ENCODE measurements around the gene DYNLT1. TPM values are rescaled to one million over a fixed set of nuclear protein-coding genes. Genes with fewer than 3 reads are reported as not detected.
A peak's percentile ranks its signal among the peaks of the same experiment; 100 is the strongest.
"Not testable (repeated sequence)": the region's sequence is repeated elsewhere in the genome, so short reads cannot be mapped to it uniquely, and the experiment has no call there.

Gene DYNLT1
- total RNA-seq (100 to 1,000 TPM in 1 of 2 donors, 10 to 100 TPM in 1; 87.2 to 107 TPM), total RNA-seq (60.0 to 69.1 reads per million in 2 donors)

DNA sequence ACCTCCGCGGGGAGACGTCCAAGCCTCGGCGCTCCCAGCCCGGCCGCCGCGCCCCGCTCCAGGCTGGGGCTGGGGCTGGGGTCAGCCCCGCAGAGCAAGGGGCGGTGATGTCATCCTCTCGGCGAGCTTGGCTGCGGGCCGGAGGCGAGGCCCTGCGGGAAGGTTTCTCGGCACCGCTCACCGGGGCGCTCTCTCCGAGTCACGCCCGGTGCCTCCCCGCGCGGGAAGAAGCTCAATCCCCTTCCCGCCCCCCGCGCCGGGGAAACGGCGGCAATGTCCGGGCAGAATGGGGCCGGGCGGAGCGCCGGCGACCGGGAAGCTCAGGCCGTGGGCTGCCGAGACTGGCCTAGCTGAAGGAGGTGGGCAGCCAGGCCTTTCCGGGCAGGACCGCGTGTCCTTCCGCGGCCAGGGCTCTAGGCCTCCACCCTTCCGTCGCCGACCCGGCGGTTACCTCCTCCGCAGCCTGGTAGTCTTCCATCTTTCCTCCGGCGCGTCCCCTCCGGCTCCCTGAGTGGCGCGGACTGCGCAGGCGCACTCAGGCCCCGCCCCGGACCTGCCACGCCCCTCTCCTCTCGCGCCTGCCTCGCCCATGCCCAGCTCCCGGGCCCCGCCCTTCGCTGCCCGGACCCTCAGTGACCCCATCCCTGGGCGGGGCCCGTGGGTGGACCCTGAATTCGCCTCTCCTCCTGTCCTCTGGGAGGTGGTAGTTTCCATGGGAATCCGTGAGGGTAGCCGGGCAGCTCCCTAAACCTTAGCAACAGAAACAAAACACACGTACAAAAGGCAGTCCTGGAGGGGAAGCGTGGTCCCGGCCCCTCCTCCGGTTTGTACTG, at the start of gene DYNLT1:
Gene DYNLT1 (minus strand): TSS at position 513 of the 833 bp plus-strand sequence. CDS start 35 bp downstream, at position 478.
- peaks cover 9% of the 10 kb centered on the region for H3K36me3 Mint-ChIP-seq (ENCODE audit: low read depth)
- DNase-seq (peak; percentile 83 to 89 (median 84)), ATAC-seq (peak; percentile 75)
- no peaks in the 10 kb centered on the region for H3K27me3 Mint-ChIP-seq
- no peaks in the 10 kb centered on the region for H3K9me3 ChIP-seq (ENCODE audit: control insufficient read depth, low read length, poor library complexity, severe bottlenecking)
- H3K27ac Mint-ChIP-seq, result peak within 1 kb of the TSS; percentile 99
- H3K4me3 Mint-ChIP-seq, result peak within 1 kb of the TSS; percentile 96
- H3K4me1 Mint-ChIP-seq, result peaks cover 58% of the 10 kb centered on the region

GRCh38 chr6:158688860-158689259, 44.3 kb upstream of the DYNLT1 start:
- no peak overlapping the region for H3K4me3 Mint-ChIP-seq
- H3K36me3 Mint-ChIP-seq (ENCODE audit: low read depth), result peaks cover 2% of the 10 kb centered on the region
- no peaks in the 10 kb centered on the region for H3K9me3 ChIP-seq (ENCODE audit: control insufficient read depth, low read length, poor library complexity, severe bottlenecking)
- H3K4me1 Mint-ChIP-seq, result peaks cover 28% of the 10 kb centered on the region
- DNase-seq, result no peak
- ATAC-seq, result no peak
- peak overlapping the region; percentile 99 for H3K27ac Mint-ChIP-seq
- no peaks in the 10 kb centered on the region for H3K27me3 Mint-ChIP-seq

- H3K27ac Mint-ChIP-seq, result peak overlapping the region; percentile 99
These were observed 43.0 kb upstream of the DYNLT1 start for GRCh38 chr6:158687506-158687905.

GRCh38 chr6:158686791-158687381, 42.3 kb upstream of the DYNLT1 start:
- no peaks in the 10 kb centered on the region for H3K9me3 ChIP-seq (ENCODE audit: control insufficient read depth, low read length, poor library complexity, severe bottlenecking)
- Mint-ChIP-seq H3K4me1 (peaks cover 35% of the 10 kb centered on the region), H3K4me3 (peak overlapping the region; percentile 70), H3K36me3 (ENCODE audit: low read depth) (peaks cover 5% of the 10 kb centered on the region), H3K27ac (peak overlapping the region; percentile 99), H3K27me3 (no peaks in the 10 kb centered on the region)
- DNase-seq (peak; percentile 20 to 45 (median 41)), ATAC-seq (peak; percentile 95)

More at GRCh38 chr6:158687506-158687905, 43.0 kb upstream of the DYNLT1 start:
- H3K4me1 Mint-ChIP-seq, result peaks cover 33% of the 10 kb centered on the region
- H3K9me3 ChIP-seq (ENCODE audit: control insufficient read depth, low read length, poor library complexity, severe bottlenecking), result no peaks in the 10 kb centered on the region
- ATAC-seq (no peak), DNase-seq (no peak)
- peaks cover 5% of the 10 kb centered on the region for H3K36me3 Mint-ChIP-seq (ENCODE audit: low read depth)
- H3K27me3 Mint-ChIP-seq, result no peaks in the 10 kb centered on the region
- peak overlapping the region; percentile 70 for H3K4me3 Mint-ChIP-seq

- Mint-ChIP-seq H3K4me1 (peaks cover 35% of the 10 kb centered on the region), H3K27me3 (no peaks in the 10 kb centered on the region), H3K27ac (peak overlapping the region; percentile 99), H3K36me3 (ENCODE audit: low read depth) (peaks cover 5% of the 10 kb centered on the region), H3K4me3 (peak overlapping the region; percentile 70)
- no peaks in the 10 kb centered on the region for H3K9me3 ChIP-seq (ENCODE audit: control insufficient read depth, low read length, poor library complexity, severe bottlenecking)
- ATAC-seq (peak; percentile 2), DNase-seq (no peak)
These were observed 41.8 kb upstream of the DYNLT1 start for GRCh38 chr6:158686311-158686710.

DNA sequence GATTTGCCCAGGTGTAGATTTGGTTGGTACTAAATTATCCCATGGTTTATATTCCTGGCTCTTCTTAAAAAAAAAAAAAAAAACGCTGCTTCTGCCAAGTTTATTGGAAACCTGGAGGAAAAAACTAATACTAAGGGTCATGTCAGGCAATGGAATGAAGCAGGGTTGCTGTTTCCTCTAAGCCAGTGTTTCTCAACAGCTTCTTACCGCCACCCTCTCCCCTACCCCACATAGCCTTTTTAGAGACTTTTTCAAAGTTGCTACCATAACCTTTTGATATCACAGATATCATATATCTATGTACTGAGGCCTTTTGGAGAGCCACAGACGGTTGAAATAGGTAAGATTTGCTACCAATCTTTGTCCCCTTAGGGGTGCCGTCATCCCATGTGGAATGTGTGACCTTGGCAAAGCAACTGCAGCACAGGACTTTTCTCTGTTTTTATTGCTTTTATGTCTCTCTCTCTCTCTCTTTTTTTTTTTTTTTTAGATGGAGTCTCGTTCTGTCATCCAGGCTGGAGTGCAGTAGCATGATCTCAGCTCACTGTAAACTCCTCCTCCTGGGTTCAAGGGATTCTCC, 40.3 kb upstream of the DYNLT1 start:
- Mint-ChIP-seq H3K27me3 (no peaks in the 10 kb centered on the region), H3K36me3 (ENCODE audit: low read depth) (peaks cover 5% of the 10 kb centered on the region), H3K27ac (peak overlapping the region; percentile 99), H3K4me3 (no peak overlapping the region), H3K4me1 (peaks cover 35% of the 10 kb centered on the region)
- no peaks in the 10 kb centered on the region for H3K9me3 ChIP-seq (ENCODE audit: control insufficient read depth, low read length, poor library complexity, severe bottlenecking)
- no peak for ATAC-seq
- DNase-seq, result no peak

GRCh38 chr6:158684311-158684710, 39.8 kb upstream of the DYNLT1 start:
- Mint-ChIP-seq H3K4me3 (no peak overlapping the region), H3K27ac (peak overlapping the region; percentile 99), H3K36me3 (ENCODE audit: low read depth) (peaks cover 7% of the 10 kb centered on the region), H3K4me1 (peaks cover 37% of the 10 kb centered on the region), H3K27me3 (no peaks in the 10 kb centered on the region)
- H3K9me3 ChIP-seq (ENCODE audit: control insufficient read depth, low read length, poor library complexity, severe bottlenecking), result no peaks in the 10 kb centered on the region
- DNase-seq, result no peak
- no peak for ATAC-seq

- peaks cover 10% of the 10 kb centered on the region for H3K36me3 Mint-ChIP-seq (ENCODE audit: low read depth)
- H3K27ac Mint-ChIP-seq, result peak overlapping the region; percentile 43
These were observed 35.9 kb upstream of the DYNLT1 start for GRCh38 chr6:158680481-158680880.

DNA sequence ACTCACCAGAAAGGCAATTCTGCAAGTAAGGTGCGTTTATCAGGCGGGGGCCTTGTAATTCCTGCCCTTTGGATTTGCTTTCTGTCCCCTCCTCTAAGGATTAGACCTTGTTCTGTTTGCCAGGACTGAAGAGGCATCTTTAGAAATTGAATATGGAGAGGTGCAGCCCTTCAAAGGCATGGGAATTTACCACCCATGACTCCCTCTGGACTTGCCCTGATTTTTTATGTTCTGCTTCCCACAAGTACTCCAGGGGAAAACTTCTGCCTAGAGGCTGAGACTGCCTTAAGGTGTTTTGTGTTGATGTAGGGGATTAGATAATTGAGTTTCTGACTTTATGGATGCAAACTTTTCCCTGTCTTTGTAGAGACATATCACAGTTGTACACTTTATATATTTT, 35.5 kb upstream of the DYNLT1 start:
- H3K9me3 ChIP-seq (ENCODE audit: control insufficient read depth, low read length, poor library complexity, severe bottlenecking), result no peaks in the 10 kb centered on the region
- peaks cover 15% of the 10 kb centered on the region for H3K4me1 Mint-ChIP-seq
- ATAC-seq (no peak), DNase-seq (no peak)
- peaks cover 10% of the 10 kb centered on the region for H3K36me3 Mint-ChIP-seq (ENCODE audit: low read depth)
- H3K4me3 Mint-ChIP-seq, result no peak overlapping the region
- H3K27me3 Mint-ChIP-seq, result no peaks in the 10 kb centered on the region
- peak overlapping the region; percentile 43 for H3K27ac Mint-ChIP-seq

More at GRCh38 chr6:158680481-158680880, 35.9 kb upstream of the DYNLT1 start:
- no peak overlapping the region for H3K4me3 Mint-ChIP-seq
- H3K27me3 Mint-ChIP-seq, result no peaks in the 10 kb centered on the region
- H3K4me1 Mint-ChIP-seq, result peaks cover 15% of the 10 kb centered on the region
- no peaks in the 10 kb centered on the region for H3K9me3 ChIP-seq (ENCODE audit: control insufficient read depth, low read length, poor library complexity, severe bottlenecking)
- ATAC-seq (no peak), DNase-seq (no peak)

GRCh38 chr6:158677906-158678578, 33.5 kb upstream of the DYNLT1 start:
- DNase-seq (no peak), ATAC-seq (no peak)
- Mint-ChIP-seq H3K27me3 (no peaks in the 10 kb centered on the region), H3K36me3 (ENCODE audit: low read depth) (peaks cover 10% of the 10 kb centered on the region), H3K4me1 (peaks cover 9% of the 10 kb centered on the region), H3K27ac (peak overlapping the region; percentile 47), H3K4me3 (no peak overlapping the region)
- no peaks in the 10 kb centered on the region for H3K9me3 ChIP-seq (ENCODE audit: control insufficient read depth, low read length, poor library complexity, severe bottlenecking)

- H3K4me1 Mint-ChIP-seq; H3K9me3 ChIP-seq (ENCODE audit: control insufficient read depth, low read length, poor library complexity, severe bottlenecking); H3K27ac Mint-ChIP-seq; DNase-seq; H3K27me3 Mint-ChIP-seq; H3K36me3 Mint-ChIP-seq (ENCODE audit: low read depth); ATAC-seq; H3K4me3 Mint-ChIP-seq: not testable (repeated sequence)
These were observed 32.6 kb upstream of the DYNLT1 start for GRCh38 chr6:158677094-158677493.

DNA sequence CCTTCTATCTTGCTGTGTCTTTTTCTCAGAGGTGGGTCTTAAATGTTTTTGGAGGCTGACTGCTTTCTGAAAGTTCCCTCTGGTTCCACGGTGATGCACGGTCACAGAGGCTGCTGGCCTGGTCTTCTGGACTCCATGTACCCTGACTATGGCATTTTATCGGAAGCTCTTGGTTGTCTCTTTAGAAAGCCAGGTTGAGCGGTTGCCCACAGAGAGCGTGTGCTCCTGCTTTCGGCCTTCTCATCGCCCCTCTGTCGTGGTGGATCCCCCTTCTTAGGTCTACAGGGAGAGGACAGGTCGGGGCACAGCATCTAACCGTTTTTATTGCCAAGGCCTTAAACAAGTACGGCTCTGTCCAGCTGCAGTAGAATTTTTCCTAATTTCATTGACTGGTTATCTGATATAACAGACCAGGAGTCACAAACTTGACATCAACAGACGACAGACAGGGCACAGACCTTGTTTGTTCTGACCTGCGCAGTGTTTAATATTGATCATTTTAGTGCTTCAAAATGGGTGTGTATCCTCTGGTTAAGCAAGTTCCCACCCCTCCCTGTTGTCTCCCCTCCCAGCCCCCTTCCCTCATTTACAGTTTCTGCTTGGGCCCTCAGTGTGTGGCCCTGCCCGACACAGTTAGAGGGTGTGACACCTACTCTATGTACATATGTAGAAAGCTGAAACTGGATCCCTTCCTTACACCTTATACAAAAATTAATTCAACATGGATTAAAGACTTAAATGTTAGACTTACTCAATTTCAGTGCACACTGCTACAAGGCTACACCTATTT, 30.0 kb upstream of the DYNLT1 start:
- DNase-seq (no peak), ATAC-seq (no peak)
- H3K9me3 ChIP-seq (ENCODE audit: control insufficient read depth, low read length, poor library complexity, severe bottlenecking), result no peaks in the 10 kb centered on the region
- H3K4me1 Mint-ChIP-seq, result peaks cover 3% of the 10 kb centered on the region
- no peaks in the 10 kb centered on the region for H3K27me3 Mint-ChIP-seq
- H3K27ac Mint-ChIP-seq, result peak overlapping the region; percentile 43
- peaks cover 9% of the 10 kb centered on the region for H3K36me3 Mint-ChIP-seq (ENCODE audit: low read depth)
- peak overlapping the region; percentile 63 for H3K4me3 Mint-ChIP-seq

Data from T-helper 17 cell (primary cell).